LNCaP clone FGC (cell line): ENCODE data around the gene BEST1.

Experiments used
- DNase-seq: peaks from one replicate; pipeline ENCODE4 v3.0.0-alpha.2; 2011; ENCODE audit warnings: low read depth
- H3K4me3 ChIP-seq: 2 replicates; pipeline ENCODE4 v1.5.1; 2011; ENCODE audit warnings: mild to moderate bottlenecking, low read depth, low read length, control low read depth
- TF ChIP-seq, protein P1 (sequence below): IDR thresholded peaks from 2 replicates; pipeline ENCODE4 v1.5.1; 2012; ENCODE audit warnings: mild to moderate bottlenecking; ENCODE audit not compliant: control insufficient read depth, insufficient read depth; ENCODE audit errors: extremely low read depth

The BEST1 gene

DNA sequence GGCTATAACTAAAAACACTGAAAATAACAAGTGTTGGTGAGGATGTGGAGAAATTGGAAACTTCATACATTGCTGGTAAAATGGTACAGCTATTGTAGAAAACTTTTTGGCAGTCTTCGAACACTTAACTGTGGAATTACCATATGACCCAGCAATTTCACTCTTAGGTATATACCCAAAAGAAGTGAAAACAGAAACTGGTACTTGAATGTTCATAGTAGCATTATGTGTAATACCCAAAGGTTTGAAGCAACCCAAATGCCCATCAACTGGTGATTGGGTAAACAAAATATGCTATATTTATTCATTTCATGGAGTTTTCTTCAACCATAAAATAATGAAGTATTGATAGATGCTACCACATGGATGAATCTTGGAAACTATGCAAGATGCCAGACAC, 58.0 kb downstream of the BEST1 start:
- no peak overlapping the region for H3K4me3 ChIP-seq
- DNase-seq: no peak
- TF ChIP-seq, protein P1, sequence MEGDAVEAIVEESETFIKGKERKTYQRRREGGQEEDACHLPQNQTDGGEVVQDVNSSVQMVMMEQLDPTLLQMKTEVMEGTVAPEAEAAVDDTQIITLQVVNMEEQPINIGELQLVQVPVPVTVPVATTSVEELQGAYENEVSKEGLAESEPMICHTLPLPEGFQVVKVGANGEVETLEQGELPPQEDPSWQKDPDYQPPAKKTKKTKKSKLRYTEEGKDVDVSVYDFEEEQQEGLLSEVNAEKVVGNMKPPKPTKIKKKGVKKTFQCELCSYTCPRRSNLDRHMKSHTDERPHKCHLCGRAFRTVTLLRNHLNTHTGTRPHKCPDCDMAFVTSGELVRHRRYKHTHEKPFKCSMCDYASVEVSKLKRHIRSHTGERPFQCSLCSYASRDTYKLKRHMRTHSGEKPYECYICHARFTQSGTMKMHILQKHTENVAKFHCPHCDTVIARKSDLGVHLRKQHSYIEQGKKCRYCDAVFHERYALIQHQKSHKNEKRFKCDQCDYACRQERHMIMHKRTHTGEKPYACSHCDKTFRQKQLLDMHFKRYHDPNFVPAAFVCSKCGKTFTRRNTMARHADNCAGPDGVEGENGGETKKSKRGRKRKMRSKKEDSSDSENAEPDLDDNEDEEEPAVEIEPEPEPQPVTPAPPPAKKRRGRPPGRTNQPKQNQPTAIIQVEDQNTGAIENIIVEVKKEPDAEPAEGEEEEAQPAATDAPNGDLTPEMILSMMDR: no peak

DNA sequence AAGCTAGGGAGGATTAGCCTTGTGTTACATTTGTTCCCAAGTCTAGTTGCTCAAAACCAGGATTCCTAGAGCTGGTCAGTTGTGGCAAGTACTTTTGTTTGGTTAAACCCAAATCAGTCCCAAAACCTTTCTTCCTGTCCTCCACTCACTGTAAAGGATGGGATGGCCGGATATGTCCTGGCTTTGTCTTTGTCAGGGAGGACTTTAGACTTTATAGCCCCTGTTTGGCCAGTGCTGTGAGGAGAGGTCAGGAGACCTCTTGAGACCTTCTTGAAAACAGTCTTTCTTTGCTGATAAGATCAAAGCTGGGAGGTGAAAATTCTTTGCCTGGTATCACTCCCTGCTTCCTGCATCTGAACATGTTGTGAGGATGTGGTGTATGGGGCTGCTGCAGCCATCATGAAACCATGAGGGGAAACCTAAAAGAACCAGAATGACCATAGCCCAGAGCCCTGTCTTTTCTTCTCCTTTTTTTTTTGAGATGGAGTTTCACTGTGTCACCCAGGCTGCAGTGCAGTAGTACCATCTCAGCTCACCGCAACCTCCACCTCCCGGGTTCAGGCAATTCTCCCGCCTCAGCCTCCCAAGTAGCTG, 60.9 kb downstream of the BEST1 start:
- DNase-seq: no peak
- H3K4me3 ChIP-seq: no peak overlapping the region
- TF ChIP-seq, protein P1: no peak

DNA sequence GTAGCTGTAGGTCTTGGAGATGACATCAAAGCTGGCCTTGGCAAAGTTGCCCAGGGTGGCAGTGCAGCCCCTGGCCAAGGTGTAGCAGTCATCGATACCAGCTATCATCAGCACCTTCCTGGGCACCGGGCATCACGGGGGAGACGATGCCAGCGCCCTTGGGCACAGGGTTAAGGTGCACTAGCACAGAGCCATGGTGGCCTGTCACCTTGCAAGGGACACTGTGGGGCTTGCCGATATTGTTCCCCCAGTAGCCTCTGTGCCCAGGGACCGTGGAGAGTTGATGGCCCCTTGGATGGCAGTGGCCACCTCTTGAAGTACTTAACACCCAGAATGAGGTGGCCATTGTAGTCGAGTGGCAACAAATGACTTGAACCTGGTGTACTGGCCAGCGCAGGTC, 61.7 kb downstream of the BEST1 start:
- TF ChIP-seq, protein P1: no peak
- DNase-seq: no peak
- H3K4me3 ChIP-seq: no peak overlapping the region

DNA sequence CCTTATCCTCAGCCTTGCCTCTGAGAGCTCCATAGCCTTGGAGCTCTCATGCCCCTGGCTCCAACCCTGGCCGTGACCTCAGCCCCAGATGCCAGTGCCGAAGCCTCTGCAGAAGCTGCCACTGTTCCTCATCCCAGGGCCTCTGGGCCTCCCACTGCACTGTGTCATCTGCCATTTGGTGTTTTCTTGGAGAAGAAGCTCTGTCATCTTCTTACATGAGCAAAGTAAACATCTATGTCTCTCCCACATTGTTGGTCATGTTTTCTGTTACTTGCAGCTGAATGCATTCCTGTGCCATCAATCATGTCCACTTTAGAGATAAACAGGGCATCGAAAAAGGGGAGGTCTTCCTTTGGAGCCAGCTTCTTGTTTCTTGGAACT, 62.3 kb downstream of the BEST1 start:
- TF ChIP-seq, protein P1: no peak
- no peak overlapping the region for H3K4me3 ChIP-seq
- no peak for DNase-seq

DNA sequence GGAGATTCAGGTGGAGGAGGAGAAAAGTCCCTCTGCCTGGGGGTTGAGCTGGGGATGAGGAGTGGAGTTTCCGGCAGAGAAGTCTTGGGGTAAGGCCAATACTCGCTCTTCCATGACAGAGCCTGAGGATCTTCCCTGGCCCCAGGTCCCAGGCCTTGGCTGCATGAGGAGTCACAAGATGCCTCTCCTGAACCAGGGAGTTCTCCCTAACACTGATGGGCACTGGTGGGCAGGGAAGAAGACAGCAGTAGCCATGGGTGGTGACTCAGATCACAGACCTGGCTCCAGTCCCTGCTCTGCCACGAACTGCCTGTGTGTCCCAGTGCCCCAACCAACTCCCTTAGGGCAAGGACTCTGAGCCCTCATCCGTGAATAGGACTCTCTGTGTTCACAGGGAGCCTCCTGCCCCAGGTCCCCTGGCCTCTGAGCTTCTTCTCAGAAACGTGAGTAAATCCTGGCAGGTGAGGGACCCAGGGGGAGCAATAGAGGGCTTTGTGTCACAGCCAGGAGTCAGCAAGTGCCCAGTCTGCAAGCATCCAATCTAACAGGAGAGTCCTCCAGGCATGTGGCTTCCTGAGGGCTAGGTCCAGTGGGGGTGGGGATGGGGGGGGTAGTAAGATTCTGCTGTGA, 62.8 kb downstream of the BEST1 start:
- no peak for DNase-seq
- H3K4me3 ChIP-seq: no peak overlapping the region
- TF ChIP-seq, protein P1: no peak
